ENCODE data around the gene NACC2.

- TF ChIP-seq CTCF (IDR thresholded peaks at IDR 0.05 in 4 of 5, conservative IDR thresholded peaks at IDR 0.05 in 1 of 5): no peak
- no peak for TF ChIP-seq POLR2A (IDR thresholded peaks at IDR 0.05)
Observed at GRCh38 chr9:136044971-136045594, 50.0 kb downstream of the NACC2 start.

Measured in gastrocnemius medialis (tissue), 4 donors.